ENCODE data around the gene TAX1BP3. TPM values are rescaled to one million over a fixed set of nuclear protein-coding genes. Genes with fewer than 3 reads are reported as not detected.

Gene TAX1BP3
- total and polyA plus RNA-seq, 11 donors: 122 to 291 (median 177) TPM

DNA sequence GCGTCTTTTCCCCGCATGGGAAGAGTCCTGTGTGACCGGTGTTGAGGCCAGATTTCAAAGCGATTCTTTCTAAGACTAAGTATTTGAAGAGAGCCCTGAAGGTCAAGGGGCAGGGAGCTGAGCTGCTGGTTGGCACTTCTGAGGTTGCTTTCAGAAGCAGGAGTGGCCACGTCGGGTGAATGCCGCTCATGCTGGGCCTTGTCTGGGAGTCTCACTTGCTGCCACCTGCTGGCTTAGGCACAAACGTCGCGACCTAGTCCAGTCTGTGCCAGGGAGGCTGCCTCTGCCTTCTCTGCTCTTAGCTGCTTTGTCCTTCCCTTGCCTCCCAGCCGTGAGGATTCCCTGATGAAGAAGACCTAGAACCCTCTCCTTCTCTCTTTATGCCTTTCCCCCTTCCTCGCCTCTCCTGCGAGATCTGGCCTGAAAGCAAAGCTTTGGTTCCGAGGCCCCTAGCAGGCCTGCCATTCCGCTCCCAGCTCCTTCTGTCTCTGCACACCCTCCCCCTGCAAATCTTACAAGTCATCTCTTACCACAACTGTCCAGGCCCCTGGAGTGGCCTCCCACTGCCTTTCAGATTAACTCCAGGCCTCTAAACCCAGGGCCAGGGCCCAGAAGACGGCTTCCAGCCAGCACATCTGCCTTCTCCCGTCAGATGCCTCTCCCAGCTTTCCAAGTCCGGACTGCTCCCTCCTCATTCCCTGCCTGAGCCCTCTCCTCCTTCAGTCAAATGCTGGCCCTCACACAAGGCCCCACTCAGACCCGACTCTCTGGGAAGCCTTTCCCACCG, 20.4 kb downstream of the TAX1BP3 start:
- Histone ChIP-seq H3K27ac (no peak overlapping the region), H3K36me3 (peaks cover 0 to 68% (median 54%) of the 10 kb centered on the region in 9 donors), H3K4me1 (peaks cover 0 to 9% (median 0%) of the 10 kb centered on the region in 12 donors), H3K4me3 (no peak overlapping the region), H3K27me3 (no peaks in the 10 kb centered on the region), H3K9me3 (no peaks in the 10 kb centered on the region)
- TF ChIP-seq, protein P1, sequence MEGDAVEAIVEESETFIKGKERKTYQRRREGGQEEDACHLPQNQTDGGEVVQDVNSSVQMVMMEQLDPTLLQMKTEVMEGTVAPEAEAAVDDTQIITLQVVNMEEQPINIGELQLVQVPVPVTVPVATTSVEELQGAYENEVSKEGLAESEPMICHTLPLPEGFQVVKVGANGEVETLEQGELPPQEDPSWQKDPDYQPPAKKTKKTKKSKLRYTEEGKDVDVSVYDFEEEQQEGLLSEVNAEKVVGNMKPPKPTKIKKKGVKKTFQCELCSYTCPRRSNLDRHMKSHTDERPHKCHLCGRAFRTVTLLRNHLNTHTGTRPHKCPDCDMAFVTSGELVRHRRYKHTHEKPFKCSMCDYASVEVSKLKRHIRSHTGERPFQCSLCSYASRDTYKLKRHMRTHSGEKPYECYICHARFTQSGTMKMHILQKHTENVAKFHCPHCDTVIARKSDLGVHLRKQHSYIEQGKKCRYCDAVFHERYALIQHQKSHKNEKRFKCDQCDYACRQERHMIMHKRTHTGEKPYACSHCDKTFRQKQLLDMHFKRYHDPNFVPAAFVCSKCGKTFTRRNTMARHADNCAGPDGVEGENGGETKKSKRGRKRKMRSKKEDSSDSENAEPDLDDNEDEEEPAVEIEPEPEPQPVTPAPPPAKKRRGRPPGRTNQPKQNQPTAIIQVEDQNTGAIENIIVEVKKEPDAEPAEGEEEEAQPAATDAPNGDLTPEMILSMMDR (IDR thresholded peaks at IDR 0.05): peak; percentile 24 to 62 (median 39)
- no peak for TF ChIP-seq POLR2A (IDR thresholded peaks at IDR 0.05)
- DNase-seq (peak in 2 of 5 donors; percentile 70 to 72), ATAC-seq (peak; percentile 63 to 80 (median 77))
- intact Hi-C loops (cut with DNase I): loop anchor here in 5 of 10 donors (5.0 to 10.0 kb wide), 3 partner anchors 113 to 603 kb away; no protein-coding TSS in a partner anchor
- 66 to 74% (median 69%) methylated on average over 17 to 20 of the region's 20 CpGs for WGBS, 4 donors

DNA sequence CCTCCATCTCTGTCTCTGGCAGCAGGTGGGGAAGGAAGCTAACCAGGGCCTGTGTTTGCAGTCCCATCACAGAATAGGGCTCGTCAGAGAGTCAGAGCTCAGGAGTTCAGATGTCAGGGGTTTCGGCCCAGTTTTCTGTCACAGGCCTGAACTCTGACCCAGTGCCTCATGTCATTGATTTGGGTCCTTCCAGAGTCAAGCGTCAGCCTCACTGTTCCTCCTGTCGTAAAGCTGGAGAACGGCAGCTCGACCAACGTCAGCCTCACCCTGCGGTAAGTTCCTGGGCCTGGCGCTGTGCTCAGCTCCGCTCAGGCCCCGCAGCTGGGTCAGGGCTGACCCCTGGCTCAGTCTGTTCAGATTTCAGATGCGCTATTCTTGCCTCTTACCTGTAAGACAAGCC, 21.1 kb downstream of the TAX1BP3 start:
- Histone ChIP-seq H3K4me3 (no peak overlapping the region), H3K9me3 (no peaks in the 10 kb centered on the region), H3K36me3 (peaks cover 0 to 72% (median 54%) of the 10 kb centered on the region in 9 donors), H3K27ac (no peak overlapping the region), H3K27me3 (no peaks in the 10 kb centered on the region), H3K4me1 (peaks cover 0 to 9% (median 0%) of the 10 kb centered on the region in 12 donors)
- intact Hi-C loops (cut with DNase I): loop anchor here in 5 of 10 donors (5.0 to 10.0 kb wide), 3 partner anchors 112 to 602 kb away; no protein-coding TSS in a partner anchor
- TF ChIP-seq POLR2A (IDR thresholded peaks at IDR 0.05): no peak
- TF ChIP-seq, protein P1 (IDR thresholded peaks at IDR 0.05): no peak
- 82 to 86% (median 84%) methylated on average over 12 of the region's 12 CpGs for WGBS, 4 donors
- DNase-seq: no peak
- peak in 1 of 4 donors; percentile 9 for ATAC-seq

DNA sequence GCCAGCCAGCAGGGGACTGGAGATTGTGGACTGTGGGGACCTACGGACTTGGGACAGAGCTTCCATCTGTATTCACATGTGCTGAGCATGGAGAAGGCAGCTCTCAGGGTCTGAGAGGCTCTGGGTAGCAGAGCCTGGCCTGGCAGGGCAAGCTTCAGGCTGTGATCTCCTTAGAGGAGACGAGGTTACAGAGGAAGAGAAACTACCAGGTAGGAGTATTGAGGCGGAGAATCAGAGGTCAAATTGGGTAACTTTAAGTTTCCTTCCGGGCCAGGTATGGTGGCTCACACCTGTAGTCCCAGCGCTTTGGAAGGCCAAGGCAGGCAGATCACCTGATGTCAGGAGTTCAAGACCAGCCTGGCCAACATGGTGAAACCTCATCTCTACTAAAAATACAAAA, 23.1 kb downstream of the TAX1BP3 start:
- ATAC-seq (no peak), DNase-seq (peak in 1 of 5 donors; percentile 4)
- WGBS, 4 donors: 57 to 100% (median 83%) methylated on average over 4 to 5 of the region's 5 CpGs
- TF ChIP-seq POLR2A (IDR thresholded peaks at IDR 0.05): no peak
- TF ChIP-seq, protein P1 (IDR thresholded peaks at IDR 0.05): no peak
- Histone ChIP-seq H3K36me3 (peaks cover 0 to 72% (median 43%) of the 10 kb centered on the region in 9 donors), H3K9me3 (no peaks in the 10 kb centered on the region), H3K4me1 (peaks cover 0 to 17% (median 8%) of the 10 kb centered on the region in 12 donors), H3K27me3 (no peaks in the 10 kb centered on the region), H3K27ac (no peak overlapping the region), H3K4me3 (no peak overlapping the region)
- intact Hi-C loops (cut with DNase I): loop anchor here in 5 of 10 donors (5.0 to 10.0 kb wide), 3 partner anchors 111 to 601 kb away; no protein-coding TSS in a partner anchor

DNA sequence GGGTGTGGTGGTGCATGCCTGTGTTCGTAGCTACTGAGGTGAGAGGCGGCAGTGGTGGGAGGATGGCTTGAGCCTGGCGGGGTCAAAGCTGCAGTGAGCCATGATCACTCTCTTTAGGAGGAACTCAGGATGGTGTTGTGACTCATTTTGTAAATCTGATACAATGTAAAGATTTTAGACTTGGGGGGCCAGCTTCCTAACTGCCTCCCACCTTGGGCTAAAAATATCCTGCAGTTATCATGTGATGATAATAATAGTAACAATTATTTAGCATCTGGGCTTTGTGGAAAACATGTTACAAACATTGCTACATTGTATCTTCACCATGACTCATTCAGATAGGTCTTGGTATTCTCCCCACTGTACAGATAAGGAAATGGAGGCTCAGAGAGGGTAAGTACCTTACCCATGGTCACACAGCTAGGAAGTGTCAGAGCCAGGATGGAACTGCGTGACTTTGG, 24.5 kb downstream of the TAX1BP3 start:
- Histone ChIP-seq H3K4me3 (no peak overlapping the region), H3K9me3 (no peaks in the 10 kb centered on the region), H3K27ac (no peak overlapping the region), H3K4me1 (peaks cover 0 to 25% (median 15%) of the 10 kb centered on the region in 12 donors), H3K36me3 (peaks cover 0 to 61% (median 32%) of the 10 kb centered on the region in 9 donors), H3K27me3 (no peaks in the 10 kb centered on the region)
- ATAC-seq: no peak
- intact Hi-C loops (cut with DNase I): loop anchor here in 1 of 10 donors (10.0 kb wide), 2 partner anchors 109 to 599 kb away; no protein-coding TSS in a partner anchor
- peak in 1 of 5 donors; percentile 21 for DNase-seq
- TF ChIP-seq POLR2A (IDR thresholded peaks at IDR 0.05): no peak
- TF ChIP-seq, protein P1 (IDR thresholded peaks at IDR 0.05): no peak
- WGBS, 4 donors: 90 to 95% (median 92%) methylated on average over 4 of the region's 4 CpGs

Measured in heart left ventricle (tissue), 16 donors.